ENCODE results near the gene FPR1. TPM values are rescaled to one million over a fixed set of nuclear protein-coding genes. Genes with fewer than 3 reads are reported as not detected.
A peak's percentile ranks its signal among the peaks of the same experiment; 100 is the strongest.

Gene FPR1
- total RNA-seq, 1 donor from 2014 or later, result not detected

- Mint-ChIP-seq H3K4me3 (ENCODE audit: unreplicated experiment) (no peak overlapping the region), H3K36me3 (ENCODE audit: unreplicated experiment) (peaks cover 5% of the 10 kb centered on the region), H3K9me3 (ENCODE audit: unreplicated experiment) (peaks cover 4% of the 10 kb centered on the region), H3K4me1 (ENCODE audit: low read depth, unreplicated experiment) (peaks cover under 1% of the 10 kb centered on the region), H3K27ac (ENCODE audit: unreplicated experiment) (no peak overlapping the region), H3K27me3 (ENCODE audit: unreplicated experiment) (peaks cover 6% of the 10 kb centered on the region)
- DNase-seq, result no peak
- no peak for TF ChIP-seq CTCF (IDR thresholded peaks at IDR 0.05; ENCODE audit: partially characterized antibody, unreplicated experiment)
These were observed 38.1 kb downstream of the FPR1 start for GRCh38 chr19:51713319-51714285.

GRCh38 chr19:51712461-51713081, 39.1 kb downstream of the FPR1 start:
- peaks cover 3% of the 10 kb centered on the region for H3K27me3 Mint-ChIP-seq (ENCODE audit: unreplicated experiment)
- no peak for DNase-seq
- H3K4me3 Mint-ChIP-seq (ENCODE audit: unreplicated experiment), result no peak overlapping the region
- H3K9me3 Mint-ChIP-seq (ENCODE audit: unreplicated experiment), result peaks cover 4% of the 10 kb centered on the region
- peaks cover 4% of the 10 kb centered on the region for H3K36me3 Mint-ChIP-seq (ENCODE audit: unreplicated experiment)
- no peaks in the 10 kb centered on the region for H3K4me1 Mint-ChIP-seq (ENCODE audit: low read depth, unreplicated experiment)
- TF ChIP-seq CTCF (IDR thresholded peaks at IDR 0.05; ENCODE audit: partially characterized antibody, unreplicated experiment), result peak; percentile 44
- no peak overlapping the region for H3K27ac Mint-ChIP-seq (ENCODE audit: unreplicated experiment)

DNA sequence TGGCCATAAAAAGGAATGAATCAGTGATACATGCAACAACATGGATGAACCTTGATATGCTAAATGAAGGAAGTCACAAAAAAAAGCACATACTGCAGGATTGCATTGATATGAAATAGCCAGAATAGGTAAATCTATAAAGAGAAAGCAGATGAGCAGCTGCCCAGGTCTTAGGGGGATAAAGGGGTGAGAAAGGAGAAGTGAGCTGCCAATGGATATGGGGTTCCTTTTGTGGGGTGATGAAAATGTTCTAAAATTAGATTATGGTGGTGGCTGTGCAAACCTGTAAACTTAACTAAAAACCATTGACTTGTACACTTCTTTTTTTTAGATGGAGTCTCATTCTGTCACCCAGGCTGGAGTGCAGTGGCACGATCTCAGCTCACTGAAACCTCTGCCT, 40.0 kb downstream of the FPR1 start:
- Mint-ChIP-seq H3K4me3 (ENCODE audit: unreplicated experiment) (no peak overlapping the region), H3K27me3 (ENCODE audit: unreplicated experiment) (peaks cover 3% of the 10 kb centered on the region), H3K27ac (ENCODE audit: unreplicated experiment) (no peak overlapping the region), H3K4me1 (ENCODE audit: low read depth, unreplicated experiment) (no peaks in the 10 kb centered on the region), H3K9me3 (ENCODE audit: unreplicated experiment) (peaks cover 6% of the 10 kb centered on the region), H3K36me3 (ENCODE audit: unreplicated experiment) (peaks cover 4% of the 10 kb centered on the region)
- TF ChIP-seq CTCF (IDR thresholded peaks at IDR 0.05; ENCODE audit: partially characterized antibody, unreplicated experiment), result no peak
- DNase-seq, result no peak

DNA sequence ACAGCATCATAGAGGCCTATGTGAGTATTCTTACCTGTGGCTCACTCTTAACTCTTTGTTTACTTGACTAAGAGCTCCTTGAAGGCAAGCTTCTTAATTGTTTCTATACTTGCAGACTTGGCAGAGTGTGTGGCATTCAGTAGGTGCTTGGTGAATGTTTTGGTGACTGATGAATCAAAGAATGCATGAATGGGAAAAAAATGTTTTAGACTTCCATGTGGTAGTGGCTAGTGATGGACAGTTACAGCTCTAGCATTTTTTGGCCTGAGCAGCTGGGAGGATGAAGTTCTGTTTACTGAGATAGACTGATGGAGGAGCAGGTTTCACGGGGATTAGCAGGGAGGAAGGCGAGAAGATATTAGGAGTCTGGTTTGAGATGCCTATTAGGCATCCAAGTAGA, 41.5 kb downstream of the FPR1 start:
- H3K27ac Mint-ChIP-seq (ENCODE audit: unreplicated experiment), result no peak overlapping the region

More for the DNA sequence above, 41.5 kb downstream of the FPR1 start:
- Mint-ChIP-seq H3K27me3 (ENCODE audit: unreplicated experiment) (peaks cover 7% of the 10 kb centered on the region), H3K36me3 (ENCODE audit: unreplicated experiment) (peaks cover 10% of the 10 kb centered on the region), H3K4me1 (ENCODE audit: low read depth, unreplicated experiment) (no peaks in the 10 kb centered on the region), H3K4me3 (ENCODE audit: unreplicated experiment) (no peak overlapping the region), H3K9me3 (ENCODE audit: unreplicated experiment) (peaks cover 9% of the 10 kb centered on the region)
- no peak for DNase-seq
- no peak for TF ChIP-seq CTCF (IDR thresholded peaks at IDR 0.05; ENCODE audit: partially characterized antibody, unreplicated experiment)

Measured in glutamatergic neuron (in vitro differentiated cells).